ENCODE results near the gene SORCS3. TPM values are rescaled to one million over a fixed set of nuclear protein-coding genes. Genes with fewer than 3 reads are reported as not detected.
A peak's percentile ranks its signal among the peaks of the same experiment; 100 is the strongest.

SORCS3 gene
- total RNA-seq, 1 experiment from 2014 or later = not detected

DNA sequence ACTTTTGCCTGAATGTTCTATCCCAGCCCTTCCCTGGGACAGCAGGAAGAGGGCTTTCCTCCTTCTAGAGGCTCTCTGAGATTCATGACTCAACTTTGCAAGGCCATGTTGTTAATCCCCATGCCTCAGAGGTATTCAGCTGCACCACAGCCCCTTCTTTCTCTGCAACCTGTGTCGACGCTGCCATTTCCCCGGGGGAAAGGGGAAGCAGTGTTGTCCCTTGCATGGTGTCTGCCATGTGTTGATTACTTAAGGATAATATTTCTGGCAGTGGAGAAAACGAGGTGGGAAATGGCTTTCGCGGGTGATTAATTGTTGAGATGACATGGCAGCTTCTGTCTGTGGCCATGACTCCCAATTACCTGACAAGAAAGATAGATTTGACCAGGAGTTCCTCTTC, 133.1 kb downstream of the SORCS3 start:
- CTCF ChIA-PET = no interaction called here

DNA sequence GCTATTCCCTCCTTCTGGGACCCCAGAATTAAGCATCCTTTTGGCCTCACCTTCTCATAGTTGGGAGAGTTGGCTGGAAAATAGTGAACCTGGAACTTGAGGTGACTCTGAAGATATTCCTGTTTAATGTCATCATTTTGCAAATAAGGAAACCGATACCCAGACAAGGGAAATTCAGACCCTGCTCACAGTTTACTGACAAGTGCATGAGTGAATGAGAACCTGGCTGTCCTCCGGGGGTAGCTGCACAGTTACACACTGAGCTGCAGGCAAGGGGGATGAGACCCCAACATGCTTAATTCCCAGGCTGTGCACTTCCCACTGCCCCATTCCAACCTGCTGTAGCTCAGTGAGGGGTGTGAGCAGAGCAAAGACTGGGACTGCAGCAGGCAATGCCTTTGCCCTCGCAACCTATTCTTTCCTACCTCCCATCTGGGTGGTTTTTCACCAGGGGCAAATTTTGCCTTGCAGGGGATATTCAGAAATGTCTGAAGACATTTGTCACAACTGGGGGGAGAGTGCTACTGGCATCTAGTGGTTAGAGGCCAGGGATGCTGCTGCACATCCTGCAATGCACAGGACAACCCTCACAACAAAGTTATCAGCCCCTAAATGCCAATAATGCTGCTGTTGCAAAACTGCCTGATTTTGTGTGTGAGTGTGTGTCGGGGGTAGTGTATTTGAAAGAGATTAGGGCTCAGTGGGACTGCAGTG, 136.2 kb downstream of the SORCS3 start:
- Histone ChIP-seq H3K9me3 (ENCODE audit: control insufficient read depth, insufficient read depth, low read depth, low read length) (no peaks in the 10 kb centered on the region), H3K4me3 (ENCODE audit: low read depth in 2 of 2, low read length in 2 of 2) (no peak overlapping the region), H3K27ac (ENCODE audit: low read length) (no peak overlapping the region), H3K27me3 (ENCODE audit: control insufficient read depth, insufficient read depth, low read length) (0 out of 2 replicates have a peak, but pooled peaks cover 4% of the 10 kb centered on the region), H3K36me3 (ENCODE audit: control insufficient read depth, insufficient read depth, low read length) (no peaks in the 10 kb centered on the region), H3K4me1 (ENCODE audit: control insufficient read depth, insufficient read depth, low read length) (no peaks in the 10 kb centered on the region)
- in situ Hi-C loops (cut with HindIII; ENCODE audit: low pct_unique_long_range_greater_than_20kb, low sequenced_read_pairs) = no loop called here
- ChIA-PET CTCF (no interaction called here), POLR2A (no interaction called here)
- intact Hi-C loops (cut with micrococcal nuclease; ENCODE audit: unreplicated experiment) = no loop called here
- DNase-seq (ENCODE audit: low read depth, low spot score) (no peak), ATAC-seq (no peak)
- TF ChIP-seq SIN3A (IDR thresholded peaks at IDR 0.05; ENCODE audit: borderline replicate concordance, insufficient read depth, low read depth, low read length) = no peak
- TF ChIP-seq, protein P1, sequence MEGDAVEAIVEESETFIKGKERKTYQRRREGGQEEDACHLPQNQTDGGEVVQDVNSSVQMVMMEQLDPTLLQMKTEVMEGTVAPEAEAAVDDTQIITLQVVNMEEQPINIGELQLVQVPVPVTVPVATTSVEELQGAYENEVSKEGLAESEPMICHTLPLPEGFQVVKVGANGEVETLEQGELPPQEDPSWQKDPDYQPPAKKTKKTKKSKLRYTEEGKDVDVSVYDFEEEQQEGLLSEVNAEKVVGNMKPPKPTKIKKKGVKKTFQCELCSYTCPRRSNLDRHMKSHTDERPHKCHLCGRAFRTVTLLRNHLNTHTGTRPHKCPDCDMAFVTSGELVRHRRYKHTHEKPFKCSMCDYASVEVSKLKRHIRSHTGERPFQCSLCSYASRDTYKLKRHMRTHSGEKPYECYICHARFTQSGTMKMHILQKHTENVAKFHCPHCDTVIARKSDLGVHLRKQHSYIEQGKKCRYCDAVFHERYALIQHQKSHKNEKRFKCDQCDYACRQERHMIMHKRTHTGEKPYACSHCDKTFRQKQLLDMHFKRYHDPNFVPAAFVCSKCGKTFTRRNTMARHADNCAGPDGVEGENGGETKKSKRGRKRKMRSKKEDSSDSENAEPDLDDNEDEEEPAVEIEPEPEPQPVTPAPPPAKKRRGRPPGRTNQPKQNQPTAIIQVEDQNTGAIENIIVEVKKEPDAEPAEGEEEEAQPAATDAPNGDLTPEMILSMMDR (IDR thresholded peaks at IDR 0.05) = 0 out of 2 replicates have a peak, but pooled peaks have one; percentile 15
- no TSS peak for BruUV-seq (replicated peaks)

More for the DNA sequence above, 133.1 kb downstream of the SORCS3 start:
- Histone ChIP-seq H3K27ac (ENCODE audit: low read length) (no peak overlapping the region), H3K36me3 (ENCODE audit: control insufficient read depth, insufficient read depth, low read length) (no peaks in the 10 kb centered on the region), H3K4me3 (ENCODE audit: low read depth in 2 of 2, low read length in 2 of 2) (no peak overlapping the region), H3K4me1 (ENCODE audit: control insufficient read depth, insufficient read depth, low read length) (no peaks in the 10 kb centered on the region), H3K27me3 (ENCODE audit: control insufficient read depth, insufficient read depth, low read length) (0 out of 2 replicates have a peak, but pooled peaks cover 2% of the 10 kb centered on the region), H3K9me3 (ENCODE audit: control insufficient read depth, insufficient read depth, low read depth, low read length) (no peaks in the 10 kb centered on the region)
- intact Hi-C loops (cut with micrococcal nuclease; ENCODE audit: unreplicated experiment) (no loop called here), in situ Hi-C loops (cut with HindIII; ENCODE audit: low pct_unique_long_range_greater_than_20kb, low sequenced_read_pairs) (no loop called here)
- TF ChIP-seq SIN3A (IDR thresholded peaks at IDR 0.05; ENCODE audit: borderline replicate concordance, insufficient read depth, low read depth, low read length) (no peak), TCF7L2 (IDR thresholded peaks at IDR 0.05; ENCODE audit: low read depth, low read length) (no peak), POLR2AphosphoS5 (IDR thresholded peaks at IDR 0.05; ENCODE audit: low read depth, low read length) (no peak)
- TF ChIP-seq, protein P1 (IDR thresholded peaks at IDR 0.05) = no peak
- TF ChIP-seq, protein P2, sequence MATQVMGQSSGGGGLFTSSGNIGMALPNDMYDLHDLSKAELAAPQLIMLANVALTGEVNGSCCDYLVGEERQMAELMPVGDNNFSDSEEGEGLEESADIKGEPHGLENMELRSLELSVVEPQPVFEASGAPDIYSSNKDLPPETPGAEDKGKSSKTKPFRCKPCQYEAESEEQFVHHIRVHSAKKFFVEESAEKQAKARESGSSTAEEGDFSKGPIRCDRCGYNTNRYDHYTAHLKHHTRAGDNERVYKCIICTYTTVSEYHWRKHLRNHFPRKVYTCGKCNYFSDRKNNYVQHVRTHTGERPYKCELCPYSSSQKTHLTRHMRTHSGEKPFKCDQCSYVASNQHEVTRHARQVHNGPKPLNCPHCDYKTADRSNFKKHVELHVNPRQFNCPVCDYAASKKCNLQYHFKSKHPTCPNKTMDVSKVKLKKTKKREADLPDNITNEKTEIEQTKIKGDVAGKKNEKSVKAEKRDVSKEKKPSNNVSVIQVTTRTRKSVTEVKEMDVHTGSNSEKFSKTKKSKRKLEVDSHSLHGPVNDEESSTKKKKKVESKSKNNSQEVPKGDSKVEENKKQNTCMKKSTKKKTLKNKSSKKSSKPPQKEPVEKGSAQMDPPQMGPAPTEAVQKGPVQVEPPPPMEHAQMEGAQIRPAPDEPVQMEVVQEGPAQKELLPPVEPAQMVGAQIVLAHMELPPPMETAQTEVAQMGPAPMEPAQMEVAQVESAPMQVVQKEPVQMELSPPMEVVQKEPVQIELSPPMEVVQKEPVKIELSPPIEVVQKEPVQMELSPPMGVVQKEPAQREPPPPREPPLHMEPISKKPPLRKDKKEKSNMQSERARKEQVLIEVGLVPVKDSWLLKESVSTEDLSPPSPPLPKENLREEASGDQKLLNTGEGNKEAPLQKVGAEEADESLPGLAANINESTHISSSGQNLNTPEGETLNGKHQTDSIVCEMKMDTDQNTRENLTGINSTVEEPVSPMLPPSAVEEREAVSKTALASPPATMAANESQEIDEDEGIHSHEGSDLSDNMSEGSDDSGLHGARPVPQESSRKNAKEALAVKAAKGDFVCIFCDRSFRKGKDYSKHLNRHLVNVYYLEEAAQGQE (IDR thresholded peaks at IDR 0.05; ENCODE audit: insufficient read depth in 1 of 2, low read depth in 2 of 2, low read length in 1 of 2) = no peak
- POLR2A ChIA-PET = no interaction called here
- BruUV-seq (replicated peaks) = no TSS peak
- DNase-seq (ENCODE audit: low read depth, low spot score) = no peak
- ATAC-seq = no peak
